ENCODE measurements around the gene FAM24A. TPM values are rescaled to one million over a fixed set of nuclear protein-coding genes. Genes with fewer than 3 reads are reported as not detected.

The FAM24A gene, protein sequence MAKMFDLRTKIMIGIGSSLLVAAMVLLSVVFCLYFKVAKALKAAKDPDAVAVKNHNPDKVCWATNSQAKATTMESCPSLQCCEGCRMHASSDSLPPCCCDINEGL
- not detected for total RNA-seq

DNA sequence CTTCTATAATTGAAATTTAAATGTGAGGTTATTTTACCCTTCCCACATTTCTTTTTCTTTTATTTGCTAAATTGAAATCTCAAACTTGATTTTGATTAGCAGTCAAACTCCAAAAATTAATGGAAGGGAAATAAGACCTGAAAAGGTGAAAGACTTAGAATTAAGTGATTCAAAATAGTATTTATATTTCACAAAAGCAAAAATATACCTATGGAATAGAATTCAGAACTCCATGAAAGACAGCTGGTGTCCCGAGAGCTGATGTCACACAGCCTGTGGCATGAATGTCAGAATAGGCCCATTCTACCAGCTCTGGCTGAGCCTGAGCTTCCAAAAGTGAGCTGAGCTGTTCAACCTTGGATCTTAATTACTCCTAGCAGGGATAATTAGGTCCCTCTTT lies at the start of gene FAM24A:
TSS of gene FAM24A (plus strand) at position 301 of the 400 bp plus-strand sequence. CDS start 1,025 bp downstream, outside the sequence.

DNA sequence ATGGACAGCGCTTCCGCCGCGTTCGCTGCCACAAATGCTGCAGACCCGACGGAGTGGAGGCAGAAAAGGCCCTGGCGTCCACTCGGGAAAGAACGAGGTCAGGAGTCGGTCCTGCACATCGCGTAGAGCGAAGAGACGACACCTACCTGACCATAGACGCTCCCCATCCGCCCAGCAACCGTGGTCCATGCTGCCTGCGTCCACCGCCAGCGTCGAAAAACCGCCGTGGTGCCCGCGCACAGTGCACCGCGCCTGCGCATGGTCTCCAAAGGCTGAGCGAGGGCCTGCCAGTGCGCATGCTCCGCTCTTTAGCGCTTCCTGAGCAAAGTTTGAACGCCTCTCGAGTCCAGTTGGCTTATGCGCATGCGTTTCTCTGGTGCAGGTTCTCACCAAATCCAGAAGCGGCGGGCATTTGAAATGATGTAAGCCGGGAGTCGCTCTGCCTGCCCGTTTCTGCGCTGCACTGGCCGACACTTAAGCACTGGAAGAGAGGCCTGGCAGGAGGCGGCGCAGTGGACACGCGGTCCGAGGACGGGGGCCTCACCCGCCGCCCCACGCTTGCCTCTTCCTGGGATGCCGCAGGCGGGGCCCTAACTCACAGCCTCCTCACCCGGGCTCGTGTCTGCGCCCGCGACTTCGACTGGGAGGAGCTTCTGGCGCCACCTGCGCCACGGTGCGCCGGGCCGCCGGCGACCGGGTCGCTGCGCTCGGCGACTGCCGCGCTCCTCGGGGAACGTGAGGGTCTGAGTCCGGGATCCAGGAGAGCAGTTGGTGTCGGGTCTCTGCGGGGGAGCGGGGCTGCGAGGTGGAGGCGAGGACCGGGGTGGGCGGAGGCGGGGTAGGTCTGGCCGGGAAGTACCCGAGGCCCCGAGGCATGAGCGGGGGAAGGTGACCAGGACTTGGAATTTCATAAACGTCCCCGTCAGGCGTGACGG lies 30.8 kb upstream of the FAM24A start, which contains the start of gene FAM24B:
TSS of gene FAM24B (minus strand) at position 243 of the 935 bp plus-strand sequence. CDS start 29,066 bp downstream, outside the sequence.

DNA sequence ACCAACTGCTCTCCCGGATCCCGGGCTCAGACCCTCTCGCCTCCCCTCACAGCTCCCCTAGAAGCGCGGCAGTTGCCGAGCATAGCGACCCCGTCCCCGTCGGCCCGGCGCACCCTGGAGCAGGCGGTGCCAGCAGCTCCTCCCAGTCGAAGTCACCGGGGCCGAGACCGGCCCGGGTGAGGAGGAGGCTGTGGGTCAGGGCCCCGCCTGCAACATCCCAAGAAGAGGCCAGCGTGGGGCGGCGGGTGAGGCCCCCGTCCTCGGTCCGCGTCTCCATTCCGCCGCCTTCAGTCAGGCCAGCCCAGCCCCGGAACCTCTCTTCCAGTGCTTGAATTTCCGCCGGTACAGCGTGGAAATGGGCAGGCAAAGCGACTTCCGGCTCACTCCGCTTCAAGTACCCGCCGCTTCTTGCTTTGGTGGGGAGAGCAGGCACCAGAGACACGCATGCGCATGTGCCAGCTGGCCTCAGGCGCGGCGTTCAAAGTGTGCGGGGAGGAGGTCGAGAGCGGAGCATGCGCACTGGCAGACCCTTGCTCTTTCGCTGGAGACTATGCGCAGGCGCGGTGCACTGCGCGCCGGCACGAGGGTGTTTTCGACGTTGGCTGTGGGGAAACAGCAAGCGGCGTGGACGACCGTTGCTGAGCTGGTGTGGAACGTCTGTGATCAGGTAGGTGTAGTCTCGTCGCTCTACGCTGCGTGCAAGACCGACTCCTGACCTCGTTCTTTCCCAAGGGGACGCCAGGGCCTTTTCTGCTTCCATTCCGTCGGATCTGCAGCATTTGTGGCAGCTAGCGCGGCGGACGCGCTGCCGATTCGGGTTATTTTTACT lies 43.7 kb downstream of the FAM24A start, which contains the start of gene C10orf88:
TSS of gene C10orf88 (minus strand) at position 326 of the 829 bp plus-strand sequence. CDS start at position 277, 49 bp downstream.

Other genes with a start within 250 kb of the FAM24A start
- gene C10orf120, start 210.8 kb upstream of the FAM24A start, total RNA-seq = not detected
- gene CUZD1, start 64.8 kb upstream of the FAM24A start, total RNA-seq = under 1 TPM; under 0.01 to 0.33 TPM
- gene FAM24B, start 31.0 kb upstream of the FAM24A start, total RNA-seq = 1 to 10 TPM in 1 of 2 donors, under 1 TPM in 1; 0.69 to 3.3 TPM
- gene C10orf88, start 43.6 kb downstream of the FAM24A start, total RNA-seq = 10 to 100 TPM in 1 of 2 donors, 1 to 10 TPM in 1; 6.2 to 12.0 TPM
- gene PSTK, start 69.8 kb downstream of the FAM24A start, total RNA-seq = 1 to 10 TPM; 4.5 to 5.0 TPM
- gene IKZF5, start 98.2 kb downstream of the FAM24A start, total RNA-seq = 1 to 10 TPM; 3.0 to 3.8 TPM
- 1 to 10 TPM; 8.0 to 9.3 TPM for gene ACADSB, start 98.4 kb downstream of the FAM24A start, total RNA-seq
- gene HMX3, start 225.4 kb downstream of the FAM24A start, total RNA-seq = not detected
- not detected for gene HMX2, start 237.5 kb downstream of the FAM24A start, total RNA-seq
- 100 to 1,000 TPM; 113 to 216 TPM for gene BUB3, start 243.8 kb downstream of the FAM24A start, total RNA-seq

All from melanocyte of skin (primary cell).